HEK293 (cell line): Measurements from ENCODE around the gene ZNF790.

Experiments
- CTCF ChIA-PET: fragments of 350-600 bp; formaldehyde crosslinking; extraction: SDS; loops from one replicate; lab custom pipeline; 2021; ENCODE audit warnings: antibody characterized with exemption; lab: Yijun Ruan, JAX
- POLR2A ChIA-PET: fragments of 300-600 bp; formaldehyde crosslinking; extraction: SDS; loops from one replicate; lab custom pipeline; 2020; ENCODE audit warnings: antibody characterized with exemption, inconsistent platforms; lab: Yijun Ruan, JAX
- H3K27ac ChIP-seq: fragments of 200-500 bp; sonication (Bioruptor generic); 2 replicates; pipeline ENCODE4 v1.5.1; 2014; ENCODE audit warnings: low read depth, low read length, control low read depth, inconsistent platforms; ENCODE audit errors: extremely low read depth
- H3K36me3 ChIP-seq, 2 experiments: fragments of 200-500 bp in 1 of 2; sonication (Bioruptor generic) in 1 of 2; 1 replicate in 1 of 2; 2 replicates in 1 of 2; pipeline ENCODE4 v1.5.1; 2014 to 2017; ENCODE audit warnings: inconsistent platforms in 2 of 2, low read length in 2 of 2; ENCODE audit not compliant: control insufficient read depth in 2 of 2, insufficient read depth in 1 of 2
- H3K4me1 ChIP-seq: fragments of 200-500 bp; sonication (Bioruptor generic); 2 replicates; pipeline ENCODE4 v1.5.1; 2014; ENCODE audit warnings: mild to moderate bottlenecking, low read length, inconsistent platforms; ENCODE audit not compliant: control insufficient read depth, insufficient read depth
- H3K4me3 ChIP-seq: 2 replicates; pipeline ENCODE4 v1.5.1; 2011; ENCODE audit warnings: low read depth, mild to moderate bottlenecking, control low read depth, low read length, moderate library complexity
- H3K9me3 ChIP-seq: fragments of 200-500 bp; sonication (Bioruptor generic); 2 replicates; pipeline ENCODE4 v1.5.1; 2014; ENCODE audit warnings: low read depth, low read length, inconsistent platforms; ENCODE audit not compliant: control insufficient read depth, insufficient read depth
- INSM2 ChIP-seq: fragments of 450-650 bp; formaldehyde crosslinking; IDR thresholded peaks from 2 replicates; pipeline ENCODE4 v1.5.1; 2016; ENCODE audit warnings: missing biosample characterization, missing genetic modification characterization
- KLF10 ChIP-seq: fragments of 450-650 bp; IDR thresholded peaks from 2 replicates; pipeline ENCODE4 v1.5.1; 2018; ENCODE audit warnings: missing biosample characterization, mild to moderate bottlenecking, missing genetic modification characterization
- KLF16 ChIP-seq: fragments of 450-650 bp; formaldehyde crosslinking; IDR thresholded peaks from 2 replicates; pipeline ENCODE4 v1.5.1; 2017; ENCODE audit warnings: missing biosample characterization, missing genetic modification characterization
- KLF17 ChIP-seq: fragments of 450-650 bp; formaldehyde crosslinking; IDR thresholded peaks from 2 replicates; pipeline ENCODE4 v1.5.1; 2016; ENCODE audit warnings: missing biosample characterization, missing genetic modification characterization
- OVOL3 ChIP-seq: fragments of 450-650 bp; formaldehyde crosslinking; IDR thresholded peaks from 2 replicates; pipeline ENCODE4 v1.5.1; 2016; ENCODE audit warnings: missing biosample characterization, missing genetic modification characterization
- SCRT1 ChIP-seq: fragments of 450-650 bp; formaldehyde crosslinking; IDR thresholded peaks from 2 replicates; pipeline ENCODE4 v1.5.1; 2016; ENCODE audit warnings: missing biosample characterization, missing genetic modification characterization, borderline replicate concordance
- SETDB1 ChIP-seq: IDR thresholded peaks from one replicate; pipeline ENCODE4 v1.6.1; 2017; ENCODE audit warnings: mild to moderate bottlenecking, low read length, moderate library complexity, mixed read lengths; ENCODE audit not compliant: insufficient read length
- TRIM28 ChIP-seq: IDR thresholded peaks from 2 replicates; pipeline ENCODE4 v1.6.1; 2011; ENCODE audit warnings: low read length, control low read depth, borderline replicate concordance
- WT1 ChIP-seq: fragments of 450-650 bp; formaldehyde crosslinking; IDR thresholded peaks from 2 replicates; pipeline ENCODE4 v1.5.1; 2016; ENCODE audit warnings: missing biosample characterization, missing genetic modification characterization
- ZBTB1 ChIP-seq: fragments of 450-650 bp; formaldehyde crosslinking; IDR thresholded peaks from 2 replicates; pipeline ENCODE4 v1.5.1; 2016; ENCODE audit warnings: missing biosample characterization, missing genetic modification characterization
- ZBTB8A ChIP-seq: fragments of 450-650 bp; formaldehyde crosslinking; IDR thresholded peaks from 2 replicates; pipeline ENCODE4 v1.5.1; 2016; ENCODE audit warnings: missing biosample characterization, missing genetic modification characterization
- ZNF146 ChIP-seq: fragments of 450-650 bp; formaldehyde crosslinking; IDR thresholded peaks from 2 replicates; pipeline ENCODE4 v1.5.1; 2016; ENCODE audit warnings: missing biosample characterization, missing genetic modification characterization
- ZNF148 ChIP-seq: fragments of 450-650 bp; formaldehyde crosslinking; IDR thresholded peaks from 2 replicates; pipeline ENCODE4 v1.5.0; 2017; ENCODE audit warnings: missing biosample characterization, missing genetic modification characterization, borderline replicate concordance
- ZNF18 ChIP-seq: fragments of 450-650 bp; formaldehyde crosslinking; IDR thresholded peaks from 2 replicates; pipeline ENCODE4 v1.5.1; 2016; ENCODE audit warnings: missing biosample characterization, missing genetic modification characterization
- ZNF211 ChIP-seq: fragments of 450-650 bp; formaldehyde crosslinking; IDR thresholded peaks from 2 replicates; pipeline ENCODE4 v1.5.1; 2016; ENCODE audit warnings: low read depth, missing biosample characterization, missing genetic modification characterization
- ZNF280D ChIP-seq: fragments of 450-650 bp; formaldehyde crosslinking; IDR thresholded peaks from 2 replicates; pipeline ENCODE4 v1.5.1; 2016; ENCODE audit warnings: missing biosample characterization, missing genetic modification characterization
- ZNF354C ChIP-seq: fragments of 450-650 bp; formaldehyde crosslinking; IDR thresholded peaks from 2 replicates; pipeline ENCODE4 v1.5.1; 2016; ENCODE audit warnings: missing biosample characterization, missing genetic modification characterization, low read depth, borderline replicate concordance
- ZNF416 ChIP-seq: fragments of 450-650 bp; formaldehyde crosslinking; IDR thresholded peaks from 2 replicates; pipeline ENCODE4 v1.5.1; 2016; ENCODE audit warnings: missing biosample characterization, missing genetic modification characterization
- ZNF544 ChIP-seq: fragments of 450-650 bp; formaldehyde crosslinking; IDR thresholded peaks from 2 replicates; pipeline ENCODE4 v1.5.0; 2017; ENCODE audit warnings: missing biosample characterization, missing genetic modification characterization
- ZNF549 ChIP-seq: fragments of 450-650 bp; IDR thresholded peaks from 2 replicates; pipeline ENCODE4 v1.5.1; 2018; ENCODE audit warnings: missing biosample characterization, missing genetic modification characterization, mild to moderate bottlenecking, inconsistent platforms, moderate library complexity
- ZNF629 ChIP-seq: fragments of 450-650 bp; formaldehyde crosslinking; IDR thresholded peaks from 2 replicates; pipeline ENCODE4 v1.5.1; 2017; ENCODE audit warnings: missing biosample characterization, missing genetic modification characterization
- ZNF707 ChIP-seq: fragments of 450-650 bp; formaldehyde crosslinking; IDR thresholded peaks from 2 replicates; pipeline ENCODE4 v1.5.1; 2016; ENCODE audit warnings: missing biosample characterization, missing genetic modification characterization
- ZNF792 ChIP-seq: fragments of 450-650 bp; formaldehyde crosslinking; IDR thresholded peaks from 2 replicates; pipeline ENCODE4 v1.5.1; 2016; ENCODE audit warnings: missing biosample characterization, missing genetic modification characterization
- ZSCAN16 ChIP-seq: fragments of 450-650 bp; formaldehyde crosslinking; IDR thresholded peaks from 2 replicates; pipeline ENCODE4 v1.5.1; 2016; ENCODE audit warnings: missing biosample characterization, missing genetic modification characterization

ZNF790 gene

GRCh38 chr19:36837906-36838783 is at the start of gene ZNF790 (continued):
- TF ChIP-seq ZNF18 (peak; percentile 72; the same call in 1 of the 2 replicates), ZNF707 (tag by site-specific recombination) (peak; percentile 38; the same call in 1 of the 2 replicates), KLF16 (tag by site-specific recombination) (peak; percentile 88; the same call in 1 of the 2 replicates), SCRT1 (tag by site-specific recombination) (peak; percentile 40; the same call in 1 of the 2 replicates), TRIM28 (peak; percentile 96), ZNF148 (tag by site-specific recombination) (no peak), ZNF544 (tag by site-specific recombination) (no peak), OVOL3 (tag by site-specific recombination) (peak; percentile 80), INSM2 (tag by site-specific recombination) (peak; percentile 93), WT1 (tag by site-specific recombination) (peak; percentile 79), KLF17 (tag by site-specific recombination) (peak; percentile 97), ZNF792 (tag by site-specific recombination) (peak; percentile 94), ZBTB1 (tag by site-specific recombination) (peak; percentile 91), ZSCAN16 (tag by site-specific recombination) (peak; percentile 92; the same call in 1 of the 2 replicates)

GRCh38 chr19:36876993-36877938 is 39.1 kb upstream of the ZNF790 start:
- Histone ChIP-seq H3K27ac (no peak overlapping the region), H3K4me3 (no peak overlapping the region), H3K36me3 (peaks cover 27 to 33% of the 10 kb centered on the region in 2 experiments), H3K9me3 (peaks cover 35% of the 10 kb centered on the region), H3K4me1 (no peaks in the 10 kb centered on the region)
- POLR2A ChIA-PET, result no interaction called here
- CTCF ChIA-PET, result no interaction called here
- TF ChIP-seq SCRT1 (tag by site-specific recombination) (0 out of 2 replicates have a peak, but pooled peaks have one; percentile 35), ZNF211 (tag by site-specific recombination) (no peak), ZNF416 (no peak), ZBTB8A (tag by site-specific recombination) (no peak), TRIM28 (peak; percentile 100), ZNF544 (tag by site-specific recombination) (no peak), ZNF146 (tag by site-specific recombination) (no peak), ZNF629 (tag by site-specific recombination) (no peak), SETDB1 (peak; percentile 100), ZNF354C (tag by site-specific recombination) (no peak), KLF10 (tag by site-specific recombination) (no peak), ZNF549 (tag by site-specific recombination) (0 out of 2 replicates have a peak, but pooled peaks have one; percentile 38), ZNF280D (tag by site-specific recombination) (0 out of 2 replicates have a peak, but pooled peaks have one; percentile 36)
